ENCODE results near the gene PDE2A. TPM values are rescaled to one million over a fixed set of nuclear protein-coding genes. Genes with fewer than 3 reads are reported as not detected.
A peak's percentile ranks its signal among the peaks of the same experiment; 100 is the strongest.

PDE2A gene
- total RNA-seq, 1 donor from 2014 or later: 0.11 TPM

DNA sequence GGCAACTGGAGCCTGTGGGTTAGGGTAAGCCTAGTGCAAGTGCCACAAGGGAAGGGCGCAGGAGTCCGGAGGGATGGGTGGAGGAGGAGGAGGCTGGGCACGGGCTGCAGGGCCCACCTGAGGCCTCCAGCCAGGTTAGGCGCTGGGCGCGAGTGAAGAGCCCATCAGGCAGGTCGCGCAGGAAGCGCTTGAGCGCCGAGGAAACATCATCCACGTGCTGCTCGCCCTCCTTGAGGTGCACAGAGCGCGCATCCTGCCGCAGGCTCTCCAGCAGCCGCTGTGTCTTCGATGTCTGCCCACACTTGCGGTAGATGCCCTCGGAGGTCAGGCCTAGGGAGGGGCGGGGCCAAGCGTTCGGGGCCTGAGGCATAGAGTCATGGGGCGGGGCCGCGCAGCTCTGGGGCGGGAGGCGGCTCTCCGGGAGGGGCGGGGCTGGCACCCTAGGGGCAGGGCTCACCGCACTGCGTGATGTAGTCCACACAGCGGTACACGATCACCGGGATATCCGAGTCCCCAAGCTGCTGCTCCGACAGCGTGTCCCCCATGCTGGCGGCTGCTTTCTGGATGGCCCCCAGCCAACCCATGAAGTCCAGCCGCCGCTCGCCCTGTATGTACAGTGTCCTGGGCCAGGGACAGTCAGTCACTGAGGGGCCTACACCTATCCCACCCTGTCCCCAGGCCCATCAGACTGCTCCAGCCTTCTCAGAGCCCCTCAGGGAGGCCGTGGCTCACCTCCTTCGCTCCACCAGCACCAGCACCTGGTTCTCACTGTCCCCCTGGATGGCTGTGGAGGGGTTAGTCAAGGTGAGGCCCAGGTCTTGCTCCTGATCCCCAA lies 22.9 kb upstream of the PDE2A start:
- Mint-ChIP-seq H3K27ac (no peak overlapping the region), H3K4me3 (no peak overlapping the region), H3K9me3 (no peaks in the 10 kb centered on the region), H3K27me3 (ENCODE audit: insufficient read depth, low read depth) (peaks cover 2% of the 10 kb centered on the region), H3K4me1 (peaks cover 6% of the 10 kb centered on the region), H3K36me3 (peaks cover 9% of the 10 kb centered on the region)
- H3K4me2 ChIP-seq: no peak overlapping the region
- H2AFZ ChIP-seq (replicated peaks): no peak overlapping the region
- no peaks in the 10 kb centered on the region for H4K20me1 ChIP-seq (ENCODE audit: low read depth)
- H3K9me3 ChIP-seq (ENCODE audit: low read depth): no peaks in the 10 kb centered on the region
- H3K36me3 ChIP-seq: no peaks in the 10 kb centered on the region
- TF ChIP-seq EZH2phosphoT487 (IDR thresholded peaks at IDR 0.05) (no peak), EZH2 (IDR thresholded peaks at IDR 0.05) (no peak)
- TF ChIP-seq, protein P1, sequence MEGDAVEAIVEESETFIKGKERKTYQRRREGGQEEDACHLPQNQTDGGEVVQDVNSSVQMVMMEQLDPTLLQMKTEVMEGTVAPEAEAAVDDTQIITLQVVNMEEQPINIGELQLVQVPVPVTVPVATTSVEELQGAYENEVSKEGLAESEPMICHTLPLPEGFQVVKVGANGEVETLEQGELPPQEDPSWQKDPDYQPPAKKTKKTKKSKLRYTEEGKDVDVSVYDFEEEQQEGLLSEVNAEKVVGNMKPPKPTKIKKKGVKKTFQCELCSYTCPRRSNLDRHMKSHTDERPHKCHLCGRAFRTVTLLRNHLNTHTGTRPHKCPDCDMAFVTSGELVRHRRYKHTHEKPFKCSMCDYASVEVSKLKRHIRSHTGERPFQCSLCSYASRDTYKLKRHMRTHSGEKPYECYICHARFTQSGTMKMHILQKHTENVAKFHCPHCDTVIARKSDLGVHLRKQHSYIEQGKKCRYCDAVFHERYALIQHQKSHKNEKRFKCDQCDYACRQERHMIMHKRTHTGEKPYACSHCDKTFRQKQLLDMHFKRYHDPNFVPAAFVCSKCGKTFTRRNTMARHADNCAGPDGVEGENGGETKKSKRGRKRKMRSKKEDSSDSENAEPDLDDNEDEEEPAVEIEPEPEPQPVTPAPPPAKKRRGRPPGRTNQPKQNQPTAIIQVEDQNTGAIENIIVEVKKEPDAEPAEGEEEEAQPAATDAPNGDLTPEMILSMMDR (IDR thresholded peaks at IDR 0.05): no peak
- peak; percentile 70 for DNase-seq (ENCODE audit: low spot score)
- H3K27ac ChIP-seq: no peak overlapping the region
- no peaks in the 10 kb centered on the region for H3F3A ChIP-seq (ENCODE audit: low read depth)
- no peaks in the 10 kb centered on the region for H3K79me2 ChIP-seq (ENCODE audit: low read depth)
- no peaks in the 10 kb centered on the region for H3K4me1 ChIP-seq
- no peak overlapping the region for H3K4me3 ChIP-seq
- H3K27me3 ChIP-seq: no peaks in the 10 kb centered on the region
- no peak overlapping the region for H3K9ac ChIP-seq

DNA sequence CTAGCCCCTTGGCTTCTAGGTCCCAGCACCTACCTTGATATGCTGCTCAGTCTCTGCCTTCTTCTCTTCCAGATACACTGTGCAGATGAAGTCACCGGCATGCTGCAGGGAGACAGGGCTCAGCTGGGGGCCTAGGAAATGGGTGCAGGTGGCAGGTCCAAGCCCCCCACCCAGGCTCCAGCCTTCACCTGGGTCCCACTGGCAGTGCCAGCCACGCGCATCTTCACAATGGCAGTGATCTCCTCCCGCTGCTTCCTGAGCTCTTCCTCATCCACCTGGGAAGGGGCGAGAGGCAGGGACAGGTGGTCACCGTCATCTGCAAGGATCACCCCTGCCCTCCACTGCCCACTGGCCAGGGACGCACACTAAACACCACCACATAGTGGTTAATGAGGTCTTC lies 21.1 kb upstream of the PDE2A start:
- H3K4me3 Mint-ChIP-seq: no peak overlapping the region
- H3K27ac ChIP-seq: no peak overlapping the region
- H3K9me3 Mint-ChIP-seq: no peaks in the 10 kb centered on the region
- no peak overlapping the region for H3K4me3 ChIP-seq
- H4K20me1 ChIP-seq (ENCODE audit: low read depth): no peaks in the 10 kb centered on the region
- H3K4me1 Mint-ChIP-seq: peaks cover under 1% of the 10 kb centered on the region
- H3K36me3 ChIP-seq: no peaks in the 10 kb centered on the region
- H2AFZ ChIP-seq (replicated peaks): no peak overlapping the region
- no peak overlapping the region for H3K4me2 ChIP-seq
- peaks cover 13% of the 10 kb centered on the region for H3K36me3 Mint-ChIP-seq
- H3K79me2 ChIP-seq (ENCODE audit: low read depth): no peaks in the 10 kb centered on the region
- H3F3A ChIP-seq (ENCODE audit: low read depth): no peaks in the 10 kb centered on the region
- TF ChIP-seq EZH2phosphoT487 (IDR thresholded peaks at IDR 0.05) (no peak), EZH2 (IDR thresholded peaks at IDR 0.05) (no peak)
- TF ChIP-seq, protein P1 (IDR thresholded peaks at IDR 0.05): no peak
- no peaks in the 10 kb centered on the region for H3K27me3 ChIP-seq
- no peak for DNase-seq (ENCODE audit: low spot score)
- no peaks in the 10 kb centered on the region for H3K4me1 ChIP-seq
- H3K27me3 Mint-ChIP-seq (ENCODE audit: insufficient read depth, low read depth): peaks cover 2% of the 10 kb centered on the region
- H3K9ac ChIP-seq: no peak overlapping the region
- no peak overlapping the region for H3K27ac Mint-ChIP-seq
- no peaks in the 10 kb centered on the region for H3K9me3 ChIP-seq (ENCODE audit: low read depth)

DNA sequence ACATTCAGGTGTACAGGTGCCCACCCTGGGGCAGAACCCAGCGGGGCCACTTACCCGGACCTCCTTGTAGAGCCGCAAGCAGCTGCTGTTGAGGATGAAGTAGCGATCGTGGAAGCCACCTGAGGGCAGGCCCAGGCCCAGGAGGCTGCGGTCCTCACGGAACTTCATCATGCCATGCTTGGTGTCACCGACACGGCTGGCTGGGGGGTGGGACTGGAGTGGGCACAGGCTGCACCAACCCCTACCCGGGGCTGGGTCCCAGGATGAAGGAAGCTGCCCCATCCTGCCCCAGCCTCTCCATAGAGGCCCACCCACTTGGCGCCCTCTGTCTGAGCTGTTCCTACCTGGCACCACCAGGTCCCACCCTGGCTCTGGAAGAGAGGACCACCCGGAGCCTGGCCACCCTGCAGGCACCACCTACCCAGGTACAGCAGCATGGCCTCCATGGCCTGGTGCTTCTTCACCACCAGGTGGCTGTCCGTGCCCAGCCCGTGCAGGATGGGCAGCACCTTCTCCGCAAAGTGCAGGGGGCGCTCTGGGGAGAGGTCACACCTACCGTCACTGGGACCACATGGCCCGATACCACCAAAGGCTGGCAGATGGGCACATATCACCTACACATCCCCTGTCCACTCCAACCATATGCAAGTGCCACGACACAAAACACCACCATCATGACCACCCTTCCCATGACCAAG lies 19.2 kb upstream of the PDE2A start:
- H3K27me3 ChIP-seq: no peaks in the 10 kb centered on the region
- no peak for DNase-seq (ENCODE audit: low spot score)
- no peak overlapping the region for H3K27ac ChIP-seq
- H3K36me3 Mint-ChIP-seq: peaks cover 13% of the 10 kb centered on the region
- H3K4me1 ChIP-seq: no peaks in the 10 kb centered on the region
- H3K27ac Mint-ChIP-seq: no peak overlapping the region
- no peak overlapping the region for H3K9ac ChIP-seq
- H2AFZ ChIP-seq (replicated peaks): no peak overlapping the region
- H3K27me3 Mint-ChIP-seq (ENCODE audit: insufficient read depth, low read depth): peaks cover 2% of the 10 kb centered on the region
- no peak overlapping the region for H3K4me2 ChIP-seq
- no peak for TF ChIP-seq EZH2phosphoT487 (IDR thresholded peaks at IDR 0.05)
- TF ChIP-seq, protein P1 (IDR thresholded peaks at IDR 0.05): peak; percentile 11
- no peak overlapping the region for H3K4me3 Mint-ChIP-seq
- no peaks in the 10 kb centered on the region for H3K36me3 ChIP-seq
- no peaks in the 10 kb centered on the region for H3K4me1 Mint-ChIP-seq
- no peaks in the 10 kb centered on the region for H3K9me3 Mint-ChIP-seq
- no peak overlapping the region for H3K4me3 ChIP-seq
- no peaks in the 10 kb centered on the region for H3K79me2 ChIP-seq (ENCODE audit: low read depth)
- H3K9me3 ChIP-seq (ENCODE audit: low read depth): no peaks in the 10 kb centered on the region
- no peaks in the 10 kb centered on the region for H4K20me1 ChIP-seq (ENCODE audit: low read depth)
- H3F3A ChIP-seq (ENCODE audit: low read depth): no peaks in the 10 kb centered on the region

Measured in neural progenitor cell (in vitro differentiated cells).